ENCODE results near the gene DDR1.
"Not testable (repeated sequence)": the region's sequence is repeated elsewhere in the genome, so short reads cannot be mapped to it uniquely, and the experiment has no call there.

The DDR1 gene

GRCh38 chr6:30847421-30847970 lies 36.8 kb upstream of the DDR1 start:
- no peak overlapping the region for H2AFZ ChIP-seq (ENCODE audit: low read depth, low read length, severe bottlenecking)
- H3K4me2 ChIP-seq (ENCODE audit: low read depth, low read length, poor library complexity, severe bottlenecking): no peak overlapping the region
- no peaks in the 10 kb centered on the region for H3K27me3 ChIP-seq (ENCODE audit: low read length)
- no peak overlapping the region for H3K4me3 ChIP-seq (ENCODE audit: insufficient read depth, low read length, poor library complexity, severe bottlenecking)
- H3K27ac ChIP-seq (ENCODE audit: low read depth, low read length): no peak overlapping the region
- peaks cover 14% of the 10 kb centered on the region; the same call in 1 of the 2 replicates for H3K9me3 ChIP-seq (ENCODE audit: insufficient read depth, low read length)
- no peak overlapping the region for H3K9ac ChIP-seq (ENCODE audit: low read length)
- no peaks in the 10 kb centered on the region for H4K20me1 ChIP-seq (ENCODE audit: low read depth, low read length)
- H3K79me2 ChIP-seq (ENCODE audit: insufficient read depth, low read length): no peaks in the 10 kb centered on the region
- no peaks in the 10 kb centered on the region for H3F3A ChIP-seq (ENCODE audit: insufficient read depth)
- TF ChIP-seq, protein P1, sequence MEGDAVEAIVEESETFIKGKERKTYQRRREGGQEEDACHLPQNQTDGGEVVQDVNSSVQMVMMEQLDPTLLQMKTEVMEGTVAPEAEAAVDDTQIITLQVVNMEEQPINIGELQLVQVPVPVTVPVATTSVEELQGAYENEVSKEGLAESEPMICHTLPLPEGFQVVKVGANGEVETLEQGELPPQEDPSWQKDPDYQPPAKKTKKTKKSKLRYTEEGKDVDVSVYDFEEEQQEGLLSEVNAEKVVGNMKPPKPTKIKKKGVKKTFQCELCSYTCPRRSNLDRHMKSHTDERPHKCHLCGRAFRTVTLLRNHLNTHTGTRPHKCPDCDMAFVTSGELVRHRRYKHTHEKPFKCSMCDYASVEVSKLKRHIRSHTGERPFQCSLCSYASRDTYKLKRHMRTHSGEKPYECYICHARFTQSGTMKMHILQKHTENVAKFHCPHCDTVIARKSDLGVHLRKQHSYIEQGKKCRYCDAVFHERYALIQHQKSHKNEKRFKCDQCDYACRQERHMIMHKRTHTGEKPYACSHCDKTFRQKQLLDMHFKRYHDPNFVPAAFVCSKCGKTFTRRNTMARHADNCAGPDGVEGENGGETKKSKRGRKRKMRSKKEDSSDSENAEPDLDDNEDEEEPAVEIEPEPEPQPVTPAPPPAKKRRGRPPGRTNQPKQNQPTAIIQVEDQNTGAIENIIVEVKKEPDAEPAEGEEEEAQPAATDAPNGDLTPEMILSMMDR (IDR thresholded peaks at IDR 0.05; ENCODE audit: insufficient read depth, low read length, poor library complexity, severe bottlenecking): no peak
- TF ChIP-seq EZH2phosphoT487 (conservative IDR thresholded peaks at IDR 0.05; ENCODE audit: low read length): no peak
- H3K36me3 ChIP-seq (ENCODE audit: low read length): no peaks in the 10 kb centered on the region
- no peaks in the 10 kb centered on the region for H3K9me2 ChIP-seq (replicated peaks; ENCODE audit: insufficient read depth, low read length)

DNA sequence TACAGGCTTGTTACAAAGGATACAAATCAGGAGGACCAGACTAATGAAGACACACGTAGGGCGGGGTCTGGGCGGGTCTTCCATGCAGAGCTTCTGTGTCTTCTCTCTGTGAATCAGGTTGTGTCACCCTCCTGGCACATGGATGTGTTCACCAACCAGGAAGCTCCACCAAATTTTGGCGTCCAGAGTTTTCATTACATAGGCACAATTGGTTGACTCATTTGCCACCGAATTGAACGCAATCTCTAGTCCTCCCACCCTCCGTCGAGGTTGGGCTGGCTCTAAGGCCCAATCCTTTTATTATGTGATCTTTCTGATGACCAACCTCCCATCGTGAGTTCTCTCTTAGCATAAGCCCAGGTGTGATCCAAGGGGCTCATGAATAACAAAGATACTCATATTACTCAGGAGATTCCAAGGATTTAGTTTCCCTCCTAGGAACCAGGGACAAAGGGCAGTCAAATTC lies 36.3 kb upstream of the DDR1 start:
- Histone ChIP-seq H3K4me2 (ENCODE audit: low read depth, low read length, poor library complexity, severe bottlenecking) (no peak overlapping the region), H3K9ac (ENCODE audit: low read length) (no peak overlapping the region), H4K20me1 (ENCODE audit: low read depth, low read length) (no peaks in the 10 kb centered on the region), H3K79me2 (ENCODE audit: insufficient read depth, low read length) (no peaks in the 10 kb centered on the region), H3K4me3 (ENCODE audit: insufficient read depth, low read length, poor library complexity, severe bottlenecking) (no peak overlapping the region), H3K36me3 (ENCODE audit: low read length) (no peaks in the 10 kb centered on the region), H3K9me2 (replicated peaks; ENCODE audit: insufficient read depth, low read length) (no peaks in the 10 kb centered on the region), H3K27me3 (ENCODE audit: low read length) (no peaks in the 10 kb centered on the region), H3K9me3 (ENCODE audit: insufficient read depth, low read length) (peaks cover 14% of the 10 kb centered on the region; the same call in 1 of the 2 replicates), H3F3A (ENCODE audit: insufficient read depth) (no peaks in the 10 kb centered on the region), H3K27ac (ENCODE audit: low read depth, low read length) (no peak overlapping the region), H2AFZ (ENCODE audit: low read depth, low read length, severe bottlenecking) (no peak overlapping the region)
- no peak for TF ChIP-seq EZH2phosphoT487 (conservative IDR thresholded peaks at IDR 0.05; ENCODE audit: low read length)
- TF ChIP-seq, protein P1 (IDR thresholded peaks at IDR 0.05; ENCODE audit: insufficient read depth, low read length, poor library complexity, severe bottlenecking): no peak

DNA sequence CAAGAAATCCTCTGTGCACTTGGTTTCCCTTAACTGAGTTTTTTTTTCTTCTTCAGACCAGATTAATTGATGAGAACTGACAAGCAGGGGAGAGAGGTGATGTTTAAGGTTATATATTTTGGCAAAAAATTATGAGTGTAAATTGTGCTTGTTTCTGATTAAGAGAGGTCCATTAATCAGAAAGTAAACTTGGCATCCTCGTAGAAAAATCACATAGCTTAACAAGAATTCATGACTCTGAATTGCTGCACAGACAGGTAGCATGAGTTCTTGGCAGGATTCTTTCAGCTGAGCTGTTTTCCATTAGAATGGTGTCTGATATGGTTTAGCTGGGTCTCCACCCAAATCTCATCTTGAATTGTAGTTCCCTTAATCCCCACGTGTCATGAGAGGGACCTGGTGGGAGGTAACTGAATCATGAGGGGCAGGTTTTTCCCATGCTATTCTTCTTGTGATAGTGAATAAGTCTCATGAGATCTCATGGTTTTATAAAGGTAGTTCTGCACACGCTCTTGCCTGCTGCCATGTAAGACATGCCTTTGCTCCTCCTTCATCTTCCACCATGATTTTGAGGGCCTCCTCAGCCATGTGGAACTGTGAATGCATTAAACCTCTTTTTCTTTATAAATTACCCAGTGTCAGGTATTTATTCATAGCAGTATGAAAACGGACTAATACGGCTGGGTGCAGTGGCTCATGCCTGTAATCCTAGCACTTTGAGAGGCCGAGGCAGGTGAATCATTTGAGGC lies 34.2 kb upstream of the DDR1 start:
- no peaks in the 10 kb centered on the region for H3K36me3 ChIP-seq (ENCODE audit: low read length)
- H3K9me3 ChIP-seq (ENCODE audit: insufficient read depth, low read length): peaks cover 14% of the 10 kb centered on the region; the same call in 1 of the 2 replicates

DNA sequence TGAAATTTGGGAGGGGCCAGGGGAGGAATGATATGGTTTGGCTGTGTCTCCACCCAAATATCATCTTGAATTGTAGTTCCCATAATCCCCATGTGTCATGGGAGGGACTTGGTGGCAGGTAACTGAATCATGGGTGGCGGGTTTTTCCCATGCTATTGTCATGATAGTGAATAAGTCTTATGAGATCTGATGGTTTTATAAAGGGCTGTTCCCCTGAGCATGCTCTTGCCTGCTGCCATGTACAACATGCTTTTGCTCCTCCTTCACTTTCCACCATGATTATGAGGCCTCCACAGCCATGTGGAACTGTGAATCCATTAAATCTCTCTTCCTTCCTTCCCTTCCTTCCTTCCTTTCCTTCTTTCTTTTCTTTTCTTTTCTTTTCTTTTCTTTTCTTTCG lies 31.9 kb upstream of the DDR1 start:
- H3F3A ChIP-seq (ENCODE audit: insufficient read depth); H2AFZ ChIP-seq (ENCODE audit: low read depth, low read length, severe bottlenecking); H3K9ac ChIP-seq (ENCODE audit: low read length); H3K4me3 ChIP-seq (ENCODE audit: insufficient read depth, low read length, poor library complexity, severe bottlenecking); H3K27me3 ChIP-seq (ENCODE audit: low read length); H4K20me1 ChIP-seq (ENCODE audit: low read depth, low read length); H3K9me2 ChIP-seq (replicated peaks; ENCODE audit: insufficient read depth, low read length); H3K4me2 ChIP-seq (ENCODE audit: low read depth, low read length, poor library complexity, severe bottlenecking); H3K27ac ChIP-seq (ENCODE audit: low read depth, low read length); H3K36me3 ChIP-seq (ENCODE audit: low read length); H3K79me2 ChIP-seq (ENCODE audit: insufficient read depth, low read length): not testable (repeated sequence)
- H3K9me3 ChIP-seq (ENCODE audit: insufficient read depth, low read length): peaks cover 14% of the 10 kb centered on the region; the same call in 1 of the 2 replicates

More for the DNA sequence above, 34.2 kb upstream of the DDR1 start:
- Histone ChIP-seq H3K27me3 (ENCODE audit: low read length) (no peaks in the 10 kb centered on the region), H3K4me3 (ENCODE audit: insufficient read depth, low read length, poor library complexity, severe bottlenecking) (no peak overlapping the region), H3F3A (ENCODE audit: insufficient read depth) (no peaks in the 10 kb centered on the region), H3K4me2 (ENCODE audit: low read depth, low read length, poor library complexity, severe bottlenecking) (no peak overlapping the region), H3K9ac (ENCODE audit: low read length) (no peak overlapping the region), H2AFZ (ENCODE audit: low read depth, low read length, severe bottlenecking) (no peak overlapping the region), H3K27ac (ENCODE audit: low read depth, low read length) (no peak overlapping the region), H3K9me2 (replicated peaks; ENCODE audit: insufficient read depth, low read length) (no peaks in the 10 kb centered on the region), H3K79me2 (ENCODE audit: insufficient read depth, low read length) (no peaks in the 10 kb centered on the region), H4K20me1 (ENCODE audit: low read depth, low read length) (no peaks in the 10 kb centered on the region)
- TF ChIP-seq, protein P1 (IDR thresholded peaks at IDR 0.05; ENCODE audit: insufficient read depth, low read length, poor library complexity, severe bottlenecking): no peak
- TF ChIP-seq EZH2phosphoT487 (conservative IDR thresholded peaks at IDR 0.05; ENCODE audit: low read length): no peak
